Measurements from ENCODE around the gene PIH1D1. TPM values are rescaled to one million over a fixed set of nuclear protein-coding genes. Genes with fewer than 3 reads are reported as not detected.

PIH1D1 gene
- total RNA-seq, 2 donors from 2014 or later = 80.8 to 103 TPM

- peak overlapping the region; percentile 14 to 58 for H3K9ac ChIP-seq (ENCODE audit: low read depth in 2 of 2, low read length in 2 of 2)
- H3K27ac ChIP-seq = peak overlapping the region; percentile 44
- H3K4me3 ChIP-seq = no peak overlapping the region
- TF ChIP-seq, protein P1, sequence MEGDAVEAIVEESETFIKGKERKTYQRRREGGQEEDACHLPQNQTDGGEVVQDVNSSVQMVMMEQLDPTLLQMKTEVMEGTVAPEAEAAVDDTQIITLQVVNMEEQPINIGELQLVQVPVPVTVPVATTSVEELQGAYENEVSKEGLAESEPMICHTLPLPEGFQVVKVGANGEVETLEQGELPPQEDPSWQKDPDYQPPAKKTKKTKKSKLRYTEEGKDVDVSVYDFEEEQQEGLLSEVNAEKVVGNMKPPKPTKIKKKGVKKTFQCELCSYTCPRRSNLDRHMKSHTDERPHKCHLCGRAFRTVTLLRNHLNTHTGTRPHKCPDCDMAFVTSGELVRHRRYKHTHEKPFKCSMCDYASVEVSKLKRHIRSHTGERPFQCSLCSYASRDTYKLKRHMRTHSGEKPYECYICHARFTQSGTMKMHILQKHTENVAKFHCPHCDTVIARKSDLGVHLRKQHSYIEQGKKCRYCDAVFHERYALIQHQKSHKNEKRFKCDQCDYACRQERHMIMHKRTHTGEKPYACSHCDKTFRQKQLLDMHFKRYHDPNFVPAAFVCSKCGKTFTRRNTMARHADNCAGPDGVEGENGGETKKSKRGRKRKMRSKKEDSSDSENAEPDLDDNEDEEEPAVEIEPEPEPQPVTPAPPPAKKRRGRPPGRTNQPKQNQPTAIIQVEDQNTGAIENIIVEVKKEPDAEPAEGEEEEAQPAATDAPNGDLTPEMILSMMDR (IDR thresholded peaks at IDR 0.05) = no peak
- no peak for DNase-seq
- no peaks in the 10 kb centered on the region for H3K36me3 ChIP-seq
- peaks cover 5% of the 10 kb centered on the region for H3K4me1 ChIP-seq
- H3K27me3 ChIP-seq = no peaks in the 10 kb centered on the region
- intact Hi-C loops (cut with DNase I) = no loop called here
- no peaks in the 10 kb centered on the region for H3K9me3 ChIP-seq
These were observed 6.9 kb upstream of the PIH1D1 start for GRCh38 chr19:49458567-49458903.

DNA sequence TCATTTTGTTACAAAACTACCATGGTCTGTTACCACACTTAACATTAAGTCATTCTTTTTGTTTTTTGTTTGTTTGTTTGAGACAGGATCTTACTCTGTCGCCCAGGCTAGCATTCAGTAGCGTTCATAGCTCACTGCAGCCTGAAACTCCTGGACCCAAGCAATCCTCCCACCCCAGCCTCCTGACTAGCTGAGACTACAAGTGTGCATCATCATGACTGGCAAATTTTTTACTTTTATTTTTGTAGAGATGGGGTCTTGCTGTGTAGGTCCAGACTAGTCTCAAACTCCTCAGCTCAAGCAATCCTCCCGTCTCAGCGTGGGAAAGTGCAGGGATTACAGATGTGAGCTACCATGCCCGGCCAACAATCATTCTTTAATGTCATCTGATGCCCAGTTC, 4.7 kb upstream of the PIH1D1 start:
- Histone ChIP-seq H3K9ac (ENCODE audit: low read depth in 2 of 2, low read length in 2 of 2) (no peak overlapping the region), H3K36me3 (no peaks in the 10 kb centered on the region), H3K9me3 (no peaks in the 10 kb centered on the region), H3K27ac (peak overlapping the region; percentile 18), H3K4me3 (no peak overlapping the region), H3K27me3 (no peaks in the 10 kb centered on the region), H3K4me1 (peaks cover 5% of the 10 kb centered on the region)
- intact Hi-C loops (cut with DNase I) = no loop called here
- TF ChIP-seq, protein P1 (IDR thresholded peaks at IDR 0.05) = no peak
- DNase-seq = no peak

- intact Hi-C loops (cut with DNase I) = no loop called here
- Histone ChIP-seq H3K9ac (ENCODE audit: low read depth in 2 of 2, low read length in 2 of 2) (no peak overlapping the region), H3K27ac (no peak overlapping the region), H3K9me3 (no peaks in the 10 kb centered on the region), H3K36me3 (no peaks in the 10 kb centered on the region), H3K4me1 (peaks cover 5% of the 10 kb centered on the region), H3K27me3 (no peaks in the 10 kb centered on the region), H3K4me3 (no peak overlapping the region)
- TF ChIP-seq, protein P1 (IDR thresholded peaks at IDR 0.05) = no peak
- no peak for DNase-seq
These were observed 4.2 kb upstream of the PIH1D1 start for GRCh38 chr19:49455773-49456172.

- peak overlapping the region; percentile 75 to 99 for H3K9ac ChIP-seq (ENCODE audit: low read depth in 2 of 2, low read length in 2 of 2)
- no peaks in the 10 kb centered on the region for H3K9me3 ChIP-seq
- no peaks in the 10 kb centered on the region for H3K36me3 ChIP-seq
- H3K4me3 ChIP-seq = peak overlapping the region; percentile 52
- H3K4me1 ChIP-seq = peaks cover 5% of the 10 kb centered on the region
- peak overlapping the region; percentile 92 for H3K27ac ChIP-seq
- no peaks in the 10 kb centered on the region for H3K27me3 ChIP-seq
- TF ChIP-seq, protein P1 (IDR thresholded peaks at IDR 0.05) = no peak
- intact Hi-C loops (cut with DNase I) = no loop called here
- DNase-seq = no peak
These were observed 2.2 kb upstream of the PIH1D1 start for GRCh38 chr19:49453757-49454240.

DNA sequence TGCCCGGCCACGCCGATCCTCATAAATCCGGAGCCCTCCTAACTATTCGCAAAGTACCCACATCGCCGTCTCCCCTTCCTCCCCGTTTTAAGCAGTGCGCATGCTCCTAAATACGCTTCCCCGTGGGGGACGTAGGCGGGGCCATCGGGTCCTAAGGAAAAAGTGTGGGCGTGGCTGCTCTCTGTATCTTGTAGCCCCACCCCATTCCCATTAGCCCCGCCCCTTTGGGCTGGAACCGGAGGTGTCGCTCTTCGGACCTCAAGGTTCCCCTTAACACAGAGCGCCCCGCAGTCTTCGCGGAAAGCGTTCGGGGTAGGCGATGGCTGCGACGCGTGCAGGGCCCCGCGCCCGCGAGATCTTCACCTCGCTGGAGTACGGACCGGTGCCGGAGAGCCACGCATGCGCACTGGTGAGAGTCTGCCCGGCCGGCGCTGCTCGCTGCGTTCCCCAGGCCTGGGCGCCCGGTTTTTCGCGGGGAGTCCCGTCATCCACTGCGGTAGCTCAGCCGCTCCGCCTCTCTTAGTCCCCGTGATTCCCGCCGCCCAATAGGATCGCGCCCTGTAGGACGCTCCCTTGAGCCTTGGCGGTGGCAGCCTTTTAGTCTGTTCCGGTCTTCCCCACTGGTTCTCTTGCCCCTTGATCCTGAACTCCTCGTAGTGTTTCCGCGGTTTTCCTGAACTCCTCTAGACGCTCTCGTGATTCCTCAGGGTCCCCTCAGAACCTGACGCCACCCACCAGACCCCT, 1.6 kb upstream of the PIH1D1 start, which contains the start of gene ALDH16A1:
Gene ALDH16A1 (plus strand): TSS at position 213 of the 744 bp plus-strand sequence. CDS start 107 bp downstream, at position 320.
- intact Hi-C loops (cut with DNase I) = no loop called here
- Histone ChIP-seq H3K27me3 (no peaks in the 10 kb centered on the region), H3K4me3 (peak within 1 kb of the TSS; percentile 52), H3K4me1 (peaks cover 5% of the 10 kb centered on the region), H3K9me3 (no peaks in the 10 kb centered on the region), H3K9ac (ENCODE audit: low read depth in 2 of 2, low read length in 2 of 2) (peak within 1 kb of the TSS; percentile 75 to 99), H3K27ac (peak within 1 kb of the TSS; percentile 92), H3K36me3 (no peaks in the 10 kb centered on the region)
- TF ChIP-seq, protein P1 (IDR thresholded peaks at IDR 0.05) = no peak
- DNase-seq = peak; percentile 100

All from colonic mucosa (tissue), 4 donors.